ENCODE data around the gene FARSA.

The FARSA gene

GRCh38 chr19:12948612-12949362 lies 15.3 kb upstream of the FARSA start:
- TF ChIP-seq ZNF274 (IDR thresholded peaks at IDR 0.05; ENCODE audit: low read depth, low read length), result no peak
- no peak overlapping the region for H3K4me3 ChIP-seq (ENCODE audit: low read length)

- no peak overlapping the region for H3K4me3 ChIP-seq (ENCODE audit: low read length)
- no peak for TF ChIP-seq ZNF274 (IDR thresholded peaks at IDR 0.05; ENCODE audit: low read depth, low read length)
These were observed 14.4 kb upstream of the FARSA start for GRCh38 chr19:12947702-12948611.

GRCh38 chr19:12946731-12947496 lies 13.4 kb upstream of the FARSA start:
- H3K4me3 ChIP-seq (ENCODE audit: low read length), result peak overlapping the region; percentile 97
- no peak for TF ChIP-seq ZNF274 (IDR thresholded peaks at IDR 0.05; ENCODE audit: low read depth, low read length)

GRCh38 chr19:12946092-12946721 lies 12.7 kb upstream of the FARSA start:
- peak overlapping the region; percentile 97 for H3K4me3 ChIP-seq (ENCODE audit: low read length)
- TF ChIP-seq ZNF274 (IDR thresholded peaks at IDR 0.05; ENCODE audit: low read depth, low read length), result no peak

- TF ChIP-seq ZNF274 (IDR thresholded peaks at IDR 0.05; ENCODE audit: low read depth, low read length), result no peak
- peak within 1 kb of the TSS; percentile 97 for H3K4me3 ChIP-seq (ENCODE audit: low read length)
These were observed 12.1 kb upstream of the FARSA start, which contains the start of gene RAD23A for GRCh38 chr19:12945479-12946091. Gene RAD23A (plus strand): TSS chr19:12945862. CDS start chr19:12945949, 87 bp downstream.

- TF ChIP-seq ZNF274 (IDR thresholded peaks at IDR 0.05; ENCODE audit: low read depth, low read length), result no peak
- no peak overlapping the region; the same call in 1 of the 2 replicates for H3K4me3 ChIP-seq (ENCODE audit: low read length)
These were observed 10.7 kb upstream of the FARSA start for GRCh38 chr19:12944104-12944674.

- H3K4me3 ChIP-seq (ENCODE audit: low read length), result no peak overlapping the region
- no peak for TF ChIP-seq ZNF274 (IDR thresholded peaks at IDR 0.05; ENCODE audit: low read depth, low read length)
These were observed 10.0 kb upstream of the FARSA start for GRCh38 chr19:12943437-12944044.

GRCh38 chr19:12940897-12941296 lies 7.4 kb upstream of the FARSA start:
- no peak for TF ChIP-seq ZNF274 (IDR thresholded peaks at IDR 0.05; ENCODE audit: low read depth, low read length)
- peak overlapping the region; percentile 80; the same call in 1 of the 2 replicates for H3K4me3 ChIP-seq (ENCODE audit: low read length)

GRCh38 chr19:12939975-12940423 lies 6.5 kb upstream of the FARSA start:
- H3K4me3 ChIP-seq (ENCODE audit: low read length), result peak overlapping the region; percentile 80
- no peak for TF ChIP-seq ZNF274 (IDR thresholded peaks at IDR 0.05; ENCODE audit: low read depth, low read length)

GRCh38 chr19:12938779-12939601 lies 5.5 kb upstream of the FARSA start:
- peak overlapping the region; percentile 80 for H3K4me3 ChIP-seq (ENCODE audit: low read length)
- no peak for TF ChIP-seq ZNF274 (IDR thresholded peaks at IDR 0.05; ENCODE audit: low read depth, low read length)

- H3K4me3 ChIP-seq (ENCODE audit: low read length), result peak within 1 kb of the TSS; percentile 80
- no peak for TF ChIP-seq ZNF274 (IDR thresholded peaks at IDR 0.05; ENCODE audit: low read depth, low read length)
These were observed 4.6 kb upstream of the FARSA start, which contains the start of gene CALR for GRCh38 chr19:12937927-12938778. Gene CALR (plus strand): TSS chr19:12938609. CDS start chr19:12938680, 71 bp downstream.

Measured in GM08714 (cell line).